RWPE2 (cell line): ENCODE results near the gene PIGL.

Experiments
- ATAC-seq: fragments of 200-7000 bp; cut with Tn5 transposase; 3 replicates; pipeline ENCODE4 v1.9.1; 2021; ENCODE audit warnings: low read depth
- DNase-seq: peaks from one replicate; pipeline ENCODE4 v3.0.0-alpha.2; 2020; ENCODE audit warnings: low spot score
- H3K27ac ChIP-seq: fragments of 450-650 bp; 2 replicates; pipeline ENCODE4 v1.5.1; 2017; ENCODE audit warnings: mild to moderate bottlenecking; ENCODE audit not compliant: poor library complexity, severe bottlenecking
- H3K27me3 ChIP-seq: fragments of 250-450 bp; sonication (Bioruptor Pico); 2 replicates; pipeline ENCODE4 v1.5.1; 2021; ENCODE audit warnings: mild to moderate bottlenecking, moderate library complexity; ENCODE audit not compliant: insufficient read depth, poor library complexity, severe bottlenecking
- H3K36me3 ChIP-seq: fragments of 250-450 bp; sonication (Bioruptor Pico); 2 replicates; pipeline ENCODE4 v1.5.1; 2020; ENCODE audit warnings: low read depth, mild to moderate bottlenecking, moderate library complexity
- H3K4me1 ChIP-seq: fragments of 250-450 bp; sonication (Bioruptor Pico); 2 replicates; pipeline ENCODE4 v1.5.1; 2021; ENCODE audit warnings: mild to moderate bottlenecking, moderate library complexity; ENCODE audit not compliant: insufficient read depth, poor library complexity, severe bottlenecking
- H3K4me3 ChIP-seq: fragments of 250-450 bp; sonication (Bioruptor Pico); 2 replicates; pipeline ENCODE4 v1.5.1; 2021; ENCODE audit warnings: mild to moderate bottlenecking, moderate library complexity; ENCODE audit not compliant: severe bottlenecking
- H3K9me3 ChIP-seq: fragments of 250-450 bp; sonication (Bioruptor Pico); 2 replicates; pipeline ENCODE4 v1.5.1; 2021; ENCODE audit warnings: mild to moderate bottlenecking, moderate library complexity; ENCODE audit not compliant: severe bottlenecking
- TF ChIP-seq, protein P1 (sequence below): fragments of 450-650 bp; IDR thresholded peaks from one replicate; pipeline ENCODE4 v1.5.1; 2017; ENCODE audit warnings: mild to moderate bottlenecking, moderate library complexity; ENCODE audit not compliant: poor library complexity, severe bottlenecking

PIGL gene

DNA sequence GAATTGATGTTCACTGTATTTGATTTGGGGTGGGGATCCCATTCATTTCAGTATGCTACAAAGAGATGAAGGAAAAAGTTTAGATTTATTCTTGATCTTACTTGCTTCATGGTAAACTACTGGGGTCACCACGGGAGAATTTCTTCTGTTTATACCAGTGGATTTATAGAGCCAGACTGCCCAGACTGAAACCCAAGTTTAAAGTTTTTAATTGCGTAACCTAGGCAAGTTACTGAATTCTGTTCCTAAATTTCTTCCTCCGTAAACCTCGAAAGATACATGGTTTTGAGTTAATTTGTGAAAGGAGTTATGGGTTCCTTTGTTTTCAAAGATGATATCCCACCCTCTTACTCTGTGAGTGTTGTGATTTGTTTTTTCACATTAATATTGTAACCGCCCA lies 26.4 kb downstream of the PIGL start:
- TF ChIP-seq, protein P1, sequence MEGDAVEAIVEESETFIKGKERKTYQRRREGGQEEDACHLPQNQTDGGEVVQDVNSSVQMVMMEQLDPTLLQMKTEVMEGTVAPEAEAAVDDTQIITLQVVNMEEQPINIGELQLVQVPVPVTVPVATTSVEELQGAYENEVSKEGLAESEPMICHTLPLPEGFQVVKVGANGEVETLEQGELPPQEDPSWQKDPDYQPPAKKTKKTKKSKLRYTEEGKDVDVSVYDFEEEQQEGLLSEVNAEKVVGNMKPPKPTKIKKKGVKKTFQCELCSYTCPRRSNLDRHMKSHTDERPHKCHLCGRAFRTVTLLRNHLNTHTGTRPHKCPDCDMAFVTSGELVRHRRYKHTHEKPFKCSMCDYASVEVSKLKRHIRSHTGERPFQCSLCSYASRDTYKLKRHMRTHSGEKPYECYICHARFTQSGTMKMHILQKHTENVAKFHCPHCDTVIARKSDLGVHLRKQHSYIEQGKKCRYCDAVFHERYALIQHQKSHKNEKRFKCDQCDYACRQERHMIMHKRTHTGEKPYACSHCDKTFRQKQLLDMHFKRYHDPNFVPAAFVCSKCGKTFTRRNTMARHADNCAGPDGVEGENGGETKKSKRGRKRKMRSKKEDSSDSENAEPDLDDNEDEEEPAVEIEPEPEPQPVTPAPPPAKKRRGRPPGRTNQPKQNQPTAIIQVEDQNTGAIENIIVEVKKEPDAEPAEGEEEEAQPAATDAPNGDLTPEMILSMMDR: no peak
- Histone ChIP-seq H3K4me3 (no peak overlapping the region), H3K36me3 (no peaks in the 10 kb centered on the region), H3K27ac (no peak overlapping the region), H3K4me1 (no peaks in the 10 kb centered on the region), H3K27me3 (no peaks in the 10 kb centered on the region), H3K9me3 (no peaks in the 10 kb centered on the region)
- DNase-seq (no peak), ATAC-seq (no peak)

DNA sequence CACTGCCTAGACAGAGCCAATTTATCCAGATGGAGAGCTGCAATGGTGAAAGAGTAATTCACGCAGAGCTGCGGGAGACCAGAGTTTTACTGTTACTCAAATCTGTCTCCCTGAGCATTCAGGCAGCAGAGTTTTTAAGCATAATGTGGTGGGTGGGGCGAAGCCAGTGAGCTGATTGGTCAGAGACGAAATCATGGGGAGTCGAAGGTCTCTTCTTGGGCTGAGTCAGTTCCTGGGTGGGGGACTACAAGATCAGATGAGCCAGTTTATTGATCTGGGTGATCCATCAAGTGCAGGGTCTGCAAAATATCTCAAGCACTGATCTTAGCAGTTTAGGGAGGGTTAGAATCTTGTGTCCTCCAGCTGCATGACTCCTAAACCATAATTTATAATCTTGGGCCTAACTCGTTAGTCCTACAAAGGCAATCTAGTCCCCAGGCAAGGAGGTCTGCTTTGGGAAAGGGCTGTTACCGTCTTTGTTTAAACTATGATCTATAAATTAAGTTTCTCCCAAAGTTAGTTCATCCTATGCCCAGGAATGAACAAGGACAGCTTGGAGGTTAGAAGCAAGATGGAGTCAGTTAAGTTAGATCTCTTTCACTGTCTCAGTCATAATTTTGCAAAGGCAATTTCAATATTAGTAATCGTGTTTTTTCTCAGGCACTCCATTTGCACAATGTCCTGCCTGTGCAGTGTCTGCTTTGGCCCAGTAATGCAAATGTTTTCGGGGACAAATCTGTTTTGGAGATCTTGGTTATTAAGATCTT lies 27.0 kb downstream of the PIGL start:
- H3K36me3 ChIP-seq: no peaks in the 10 kb centered on the region
- H3K27ac ChIP-seq: no peak overlapping the region
- no peak for DNase-seq
- ATAC-seq: no peak
- no peaks in the 10 kb centered on the region for H3K27me3 ChIP-seq
- no peaks in the 10 kb centered on the region for H3K4me1 ChIP-seq
- no peak overlapping the region for H3K4me3 ChIP-seq
- no peaks in the 10 kb centered on the region for H3K9me3 ChIP-seq
- TF ChIP-seq, protein P1: no peak

DNA sequence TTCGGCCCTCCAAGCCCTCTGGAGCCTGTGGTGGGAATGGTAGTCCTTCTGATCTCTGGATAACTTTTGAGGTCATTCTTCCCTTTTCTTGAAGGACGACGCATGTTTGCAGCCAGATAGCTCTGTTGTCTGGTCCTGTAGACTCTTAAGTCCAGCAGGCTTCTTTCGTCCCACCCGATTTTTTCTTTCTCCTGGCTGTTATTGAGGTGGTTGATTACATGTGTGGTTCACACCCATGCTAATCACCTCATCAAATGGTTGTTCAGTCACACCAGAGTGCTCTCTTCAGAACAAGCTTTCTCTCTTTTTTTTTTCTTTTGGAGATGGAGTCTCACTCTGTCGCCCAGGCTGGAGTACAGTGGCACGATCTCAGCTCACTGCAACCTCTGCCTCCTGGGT lies 30.6 kb downstream of the PIGL start:
- H3K27ac ChIP-seq: no peak overlapping the region
- TF ChIP-seq, protein P1: no peak
- no peaks in the 10 kb centered on the region for H3K27me3 ChIP-seq
- no peaks in the 10 kb centered on the region for H3K36me3 ChIP-seq
- no peak overlapping the region for H3K4me3 ChIP-seq
- H3K9me3 ChIP-seq: no peaks in the 10 kb centered on the region
- ATAC-seq: no peak
- H3K4me1 ChIP-seq: peaks cover 2% of the 10 kb centered on the region
- peak; percentile 5 for DNase-seq

DNA sequence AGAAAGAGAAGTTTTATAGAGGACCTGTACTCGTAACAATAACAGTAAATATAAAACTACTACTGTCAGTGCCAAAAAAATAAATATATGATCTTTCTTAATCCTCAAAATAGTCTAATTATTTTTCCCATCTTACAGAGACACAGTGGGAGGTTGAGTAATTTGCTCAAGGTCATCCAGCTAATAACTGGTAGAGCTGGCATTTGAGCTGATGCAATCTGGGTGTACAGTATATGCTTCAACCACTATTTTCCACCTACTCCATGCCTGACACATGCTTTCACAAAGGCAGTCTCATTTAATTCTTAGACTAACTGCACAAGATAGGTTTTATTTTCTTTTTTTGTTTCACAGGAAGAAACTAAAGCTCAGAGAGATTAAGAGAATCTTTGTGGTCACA lies 33.6 kb downstream of the PIGL start:
- Histone ChIP-seq H3K9me3 (no peaks in the 10 kb centered on the region), H3K27me3 (no peaks in the 10 kb centered on the region), H3K4me1 (peaks cover 2% of the 10 kb centered on the region), H3K36me3 (no peaks in the 10 kb centered on the region), H3K4me3 (no peak overlapping the region), H3K27ac (no peak overlapping the region)
- TF ChIP-seq, protein P1: no peak
- ATAC-seq (peak; percentile 38; the same call in 1 of the 3 replicates), DNase-seq (no peak)

DNA sequence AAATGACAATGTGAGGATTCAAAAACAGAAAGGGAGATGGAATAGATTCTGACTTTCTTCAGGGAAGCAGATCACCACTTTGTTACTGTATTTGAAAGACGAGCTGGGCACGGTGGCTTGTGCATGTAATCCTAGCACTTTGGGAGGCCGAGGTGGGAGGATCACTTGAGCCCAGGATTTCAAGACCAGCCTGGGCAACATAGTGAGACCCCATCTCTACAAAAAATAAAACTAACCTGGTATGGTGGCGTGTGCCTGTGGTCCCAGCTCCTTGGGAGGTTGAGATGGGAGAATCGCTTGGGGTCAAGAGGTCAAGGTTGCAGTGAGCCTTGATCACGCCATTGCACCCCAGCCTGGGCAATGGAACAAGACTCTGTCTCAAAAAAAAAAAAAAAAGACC lies 34.0 kb downstream of the PIGL start:
- H3K4me3 ChIP-seq: no peak overlapping the region
- H3K36me3 ChIP-seq: no peaks in the 10 kb centered on the region
- TF ChIP-seq, protein P1: no peak
- DNase-seq (no peak), ATAC-seq (no peak)
- H3K27ac ChIP-seq: no peak overlapping the region
- peaks cover 2% of the 10 kb centered on the region for H3K4me1 ChIP-seq
- H3K9me3 ChIP-seq: no peaks in the 10 kb centered on the region
- H3K27me3 ChIP-seq: no peaks in the 10 kb centered on the region
